ENCODE measurements around the gene TOLLIP. TPM values are rescaled to one million over a fixed set of nuclear protein-coding genes. Genes with fewer than 3 reads are reported as not detected.

TOLLIP gene
- total and polyA plus RNA-seq, 2 of the 8 experiments (the other 6 are each of a cell fraction or from before 2014, with no cell fraction given): 23.7 to 34.7 TPM

GRCh38 chr11:1291295-1292017 lies 18.0 kb downstream of the TOLLIP start (continued):
- TF ChIP-seq TCF12 (IDR thresholded peaks at IDR 0.05; ENCODE audit: low read depth, low read length) (no peak), RXRA (IDR thresholded peaks at IDR 0.05; ENCODE audit: insufficient read depth, low read depth, low read length) (no peak), SIRT6 (IDR thresholded peaks at IDR 0.05; ENCODE audit: low read length) (no peak), POLR2AphosphoS5 (IDR thresholded peaks at IDR 0.05; ENCODE audit: low read depth, low read length) (no peak), KDM5A (IDR thresholded peaks at IDR 0.05; ENCODE audit: low read length) (no peak), CBX8 (IDR thresholded peaks at IDR 0.05; ENCODE audit: borderline replicate concordance, low read depth, low read length) (no peak)
